Measurements from ENCODE around the gene ALLC. TPM values are rescaled to one million over a fixed set of nuclear protein-coding genes. Genes with fewer than 3 reads are reported as not detected.

Gene ALLC
- total and polyA plus RNA-seq, 7 experiments from 2014 or later = not detected

- Histone ChIP-seq H3K4me3 (ENCODE audit: low read length) (no peak overlapping the region), H3K9me3 (ENCODE audit: control insufficient read depth in 2 of 3, low read length in 3 of 3) (no peaks in the 10 kb centered on the region), H3K27me3 (ENCODE audit: control insufficient read depth in 2 of 2, insufficient read depth in 2 of 2, low read length in 2 of 2) (no peaks in the 10 kb centered on the region), H3K4me1 (ENCODE audit: control insufficient read depth in 2 of 2, insufficient read depth in 2 of 2, low read length in 2 of 2) (no peaks in the 10 kb centered on the region), H3K27ac (ENCODE audit: low read depth, low read length) (no peak overlapping the region), H3K36me3 (ENCODE audit: control insufficient read depth in 2 of 3, insufficient read depth in 3 of 3, low read length in 3 of 3) (no peaks in the 10 kb centered on the region)
- no peak overlapping the region for H3K27ac Mint-ChIP-seq
- H3K36me3 Mint-ChIP-seq = no peaks in the 10 kb centered on the region
- peaks cover 0 to 43% (median 21%) of the 10 kb centered on the region in 5 donors for H3K27me3 Mint-ChIP-seq
- DNase-seq (no peak), ATAC-seq (no peak)
- peaks cover 0 to 7% (median 0%) of the 10 kb centered on the region in 7 donors for H3K4me1 Mint-ChIP-seq
- intact Hi-C loops (cut with micrococcal nuclease) = no loop called here
- CTCF ChIA-PET = interaction anchor here (0.6 to 2.0 kb wide), 2 partner anchors 54 to 189 kb away, joined by 4 to 10 read pairs; no protein-coding TSS in a partner anchor
- POLR2A ChIA-PET = no interaction called here
- H3K4me3 Mint-ChIP-seq = no peak overlapping the region
- peaks cover 0 to 12% (median 2%) of the 10 kb centered on the region in 11 donors for H3K9me3 Mint-ChIP-seq
Measured at GRCh38 chr2:3726511-3726910, 68.5 kb downstream of the ALLC start.

- Histone ChIP-seq H3K27me3 (ENCODE audit: control insufficient read depth in 2 of 2, insufficient read depth in 2 of 2, low read length in 2 of 2) (no peaks in the 10 kb centered on the region), H3K27ac (ENCODE audit: low read depth, low read length) (no peak overlapping the region), H3K9me3 (ENCODE audit: control insufficient read depth in 2 of 3, low read length in 3 of 3) (no peaks in the 10 kb centered on the region), H3K4me1 (ENCODE audit: control insufficient read depth in 2 of 2, insufficient read depth in 2 of 2, low read length in 2 of 2) (no peaks in the 10 kb centered on the region), H3K36me3 (ENCODE audit: control insufficient read depth in 2 of 3, insufficient read depth in 3 of 3, low read length in 3 of 3) (no peaks in the 10 kb centered on the region), H3K4me3 (ENCODE audit: low read length) (no peak overlapping the region)
- H3K27ac Mint-ChIP-seq = no peak overlapping the region
- ChIA-PET CTCF (interaction anchor here (0.7 to 2.0 kb wide), 3 partner anchors 52 to 1605 kb away, joined by 4 to 10 read pairs (median 7); no protein-coding TSS in a partner anchor), POLR2A (no interaction called here)
- DNase-seq = no peak
- ATAC-seq = no peak
- intact Hi-C loops (cut with micrococcal nuclease) = loop anchor here (1.0 kb wide), 1 partner anchor 53 kb away; no protein-coding TSS in a partner anchor
- no peak overlapping the region for H3K4me3 Mint-ChIP-seq
- peaks cover 0 to 43% (median 21%) of the 10 kb centered on the region in 5 donors for H3K27me3 Mint-ChIP-seq
- peaks cover 0 to 4% (median 0%) of the 10 kb centered on the region in 11 donors for H3K9me3 Mint-ChIP-seq
- peaks cover 0 to 7% (median 0%) of the 10 kb centered on the region in 7 donors for H3K4me1 Mint-ChIP-seq
- no peaks in the 10 kb centered on the region for H3K36me3 Mint-ChIP-seq
Measured at GRCh38 chr2:3727397-3728045, 69.5 kb downstream of the ALLC start.

- H3K27me3 Mint-ChIP-seq = peaks cover 0 to 38% (median 17%) of the 10 kb centered on the region in 5 donors
- ChIA-PET POLR2A (no interaction called here), CTCF (interaction anchor here (0.7 to 2.0 kb wide), 3 partner anchors 51 to 1605 kb away, joined by 4 to 10 read pairs (median 7); no protein-coding TSS in a partner anchor)
- H3K4me3 Mint-ChIP-seq = no peak overlapping the region
- H3K4me1 Mint-ChIP-seq = peaks cover 0 to 7% (median 0%) of the 10 kb centered on the region in 7 donors
- no peaks in the 10 kb centered on the region for H3K36me3 Mint-ChIP-seq
- intact Hi-C loops (cut with micrococcal nuclease) = loop anchor here (1.0 kb wide), 1 partner anchor 52 kb away; no protein-coding TSS in a partner anchor
- H3K4me1 ChIP-seq (ENCODE audit: control insufficient read depth in 2 of 2, insufficient read depth in 2 of 2, low read length in 2 of 2) = no peaks in the 10 kb centered on the region
- no peak overlapping the region for H3K27ac Mint-ChIP-seq
- peak in 3 of 9 donors; percentile 3 to 13 (median 10) for DNase-seq
- ATAC-seq = no peak
- H3K27me3 ChIP-seq (ENCODE audit: control insufficient read depth in 2 of 2, insufficient read depth in 2 of 2, low read length in 2 of 2) = no peaks in the 10 kb centered on the region
- no peaks in the 10 kb centered on the region for H3K36me3 ChIP-seq (ENCODE audit: control insufficient read depth in 2 of 3, insufficient read depth in 3 of 3, low read length in 3 of 3)
- no peaks in the 10 kb centered on the region for H3K9me3 ChIP-seq (ENCODE audit: control insufficient read depth in 2 of 3, low read length in 3 of 3)
- H3K9me3 Mint-ChIP-seq = peaks cover 0 to 3% (median 0%) of the 10 kb centered on the region in 11 donors
- no peak overlapping the region for H3K27ac ChIP-seq (ENCODE audit: low read depth, low read length)
- H3K4me3 ChIP-seq (ENCODE audit: low read length) = no peak overlapping the region
Measured at GRCh38 chr2:3728104-3729054, 70.4 kb downstream of the ALLC start.

GRCh38 chr2:3729055-3729448, 71.1 kb downstream of the ALLC start:
- no peaks in the 10 kb centered on the region for H3K36me3 ChIP-seq (ENCODE audit: control insufficient read depth in 2 of 3, insufficient read depth in 3 of 3, low read length in 3 of 3)
- H3K4me3 ChIP-seq (ENCODE audit: low read length) = no peak overlapping the region
- ATAC-seq (no peak), DNase-seq (no peak)
- H3K9me3 Mint-ChIP-seq = no peaks in the 10 kb centered on the region
- POLR2A ChIA-PET = no interaction called here
- H3K36me3 Mint-ChIP-seq = no peaks in the 10 kb centered on the region
- no peak overlapping the region for H3K27ac Mint-ChIP-seq
- H3K27me3 Mint-ChIP-seq = peaks cover 0 to 33% (median 15%) of the 10 kb centered on the region in 5 donors
- CTCF ChIA-PET = no interaction called here
- H3K4me1 Mint-ChIP-seq = peaks cover 0 to 7% (median 0%) of the 10 kb centered on the region in 7 donors
- H3K9me3 ChIP-seq (ENCODE audit: control insufficient read depth in 2 of 3, low read length in 3 of 3) = no peaks in the 10 kb centered on the region
- no peak overlapping the region for H3K4me3 Mint-ChIP-seq
- no peaks in the 10 kb centered on the region for H3K27me3 ChIP-seq (ENCODE audit: control insufficient read depth in 2 of 2, insufficient read depth in 2 of 2, low read length in 2 of 2)
- no peak overlapping the region for H3K27ac ChIP-seq (ENCODE audit: low read depth, low read length)
- no peaks in the 10 kb centered on the region for H3K4me1 ChIP-seq (ENCODE audit: control insufficient read depth in 2 of 2, insufficient read depth in 2 of 2, low read length in 2 of 2)
- intact Hi-C loops (cut with micrococcal nuclease) = no loop called here

- no peak overlapping the region for H3K27ac ChIP-seq (ENCODE audit: low read depth, low read length)
- no peaks in the 10 kb centered on the region for H3K9me3 Mint-ChIP-seq
- ATAC-seq (no peak), DNase-seq (no peak)
- no peaks in the 10 kb centered on the region for H3K36me3 Mint-ChIP-seq
- H3K4me3 Mint-ChIP-seq = no peak overlapping the region
- no peak overlapping the region for H3K4me3 ChIP-seq (ENCODE audit: low read length)
- H3K27me3 Mint-ChIP-seq = peaks cover 0 to 39% (median 20%) of the 10 kb centered on the region in 5 donors
- intact Hi-C loops (cut with micrococcal nuclease) = no loop called here
- H3K4me1 ChIP-seq (ENCODE audit: control insufficient read depth in 2 of 2, insufficient read depth in 2 of 2, low read length in 2 of 2) = no peaks in the 10 kb centered on the region
- H3K27ac Mint-ChIP-seq = no peak overlapping the region
- ChIA-PET POLR2A (no interaction called here), CTCF (no interaction called here)
- no peaks in the 10 kb centered on the region for H3K27me3 ChIP-seq (ENCODE audit: control insufficient read depth in 2 of 2, insufficient read depth in 2 of 2, low read length in 2 of 2)
- no peaks in the 10 kb centered on the region for H3K36me3 ChIP-seq (ENCODE audit: control insufficient read depth in 2 of 3, insufficient read depth in 3 of 3, low read length in 3 of 3)
- H3K9me3 ChIP-seq (ENCODE audit: control insufficient read depth in 2 of 3, low read length in 3 of 3) = no peaks in the 10 kb centered on the region
- H3K4me1 Mint-ChIP-seq = peaks cover 0 to 7% (median 0%) of the 10 kb centered on the region in 7 donors
Measured at GRCh38 chr2:3729786-3730185, 71.8 kb downstream of the ALLC start.

GRCh38 chr2:3730646-3731045, 72.6 kb downstream of the ALLC start:
- Histone ChIP-seq H3K27me3 (ENCODE audit: control insufficient read depth in 2 of 2, insufficient read depth in 2 of 2, low read length in 2 of 2) (no peaks in the 10 kb centered on the region), H3K4me1 (ENCODE audit: control insufficient read depth in 2 of 2, insufficient read depth in 2 of 2, low read length in 2 of 2) (no peaks in the 10 kb centered on the region), H3K9me3 (ENCODE audit: control insufficient read depth in 2 of 3, low read length in 3 of 3) (no peaks in the 10 kb centered on the region), H3K4me3 (ENCODE audit: low read length) (no peak overlapping the region), H3K27ac (ENCODE audit: low read depth, low read length) (no peak overlapping the region), H3K36me3 (ENCODE audit: control insufficient read depth in 2 of 3, insufficient read depth in 3 of 3, low read length in 3 of 3) (no peaks in the 10 kb centered on the region)
- no peak for ATAC-seq
- intact Hi-C loops (cut with micrococcal nuclease) = no loop called here
- ChIA-PET POLR2A (no interaction called here), CTCF (interaction anchor here (0.6 kb wide), 1 partner anchor 413 kb away, joined by 3 read pairs; no protein-coding TSS in a partner anchor)
- no peaks in the 10 kb centered on the region for H3K36me3 Mint-ChIP-seq
- H3K9me3 Mint-ChIP-seq = no peaks in the 10 kb centered on the region
- H3K27me3 Mint-ChIP-seq = peaks cover 0 to 38% (median 17%) of the 10 kb centered on the region in 5 donors
- H3K4me1 Mint-ChIP-seq = peaks cover 0 to 7% (median 0%) of the 10 kb centered on the region in 7 donors
- peak overlapping the region in 1 of 9 donors; percentile 28 for H3K27ac Mint-ChIP-seq
- no peak for DNase-seq
- H3K4me3 Mint-ChIP-seq = no peak overlapping the region

Measured in naive thymus-derived CD4-positive, alpha-beta T cell (primary cell).